Activated CD8-positive, alpha-beta T cell treated with anti-CD3 and anti-CD28 coated beads, Interleukin-2, amount 10 ng/mL, durations not matched to agents 7 days and 5 days (primary cell): ENCODE measurements around the gene BEND6. TPM values are rescaled to one million over a fixed set of nuclear protein-coding genes. Genes with fewer than 3 reads are reported as not detected.

Experiments
- ATAC-seq: fragments of 150-1000 bp; cut with Tn5 transposase; one replicate; pipeline ENCODE4 v1.10.0; 2021; ENCODE audit warnings: moderate library complexity
- CTCF ChIA-PET: fragments of 350-600 bp; sonication (Branson Sonifier 250); formaldehyde crosslinking; loops from one replicate; lab custom pipeline; 2021; ENCODE audit warnings: antibody characterized with exemption; lab: Charles Lee
- POLR2A ChIA-PET: fragments of 350-600 bp; sonication (Branson Sonifier 250); formaldehyde crosslinking; loops from one replicate; lab custom pipeline; 2021; ENCODE audit warnings: antibody characterized with exemption; lab: Charles Lee
- DNase-seq: peaks from one replicate; pipeline ENCODE4 v3.0.0-alpha.2; 2020
- H3K27ac Mint-ChIP-seq: one replicate; pipeline ENCODE4 v1.8.0; 2021; ENCODE audit warnings: mild to moderate bottlenecking, mixed read lengths
- H3K27me3 Mint-ChIP-seq: one replicate; pipeline ENCODE4 v1.8.0; 2021; ENCODE audit warnings: low read depth, mixed read lengths
- H3K36me3 Mint-ChIP-seq: one replicate; pipeline ENCODE4 v1.8.0; 2021; ENCODE audit warnings: low read depth, mixed read lengths
- H3K4me1 Mint-ChIP-seq: one replicate; pipeline ENCODE4 v1.8.0; 2021; ENCODE audit warnings: low read depth, mixed read lengths
- H3K4me3 Mint-ChIP-seq: one replicate; pipeline ENCODE4 v1.8.0; 2021; ENCODE audit warnings: mild to moderate bottlenecking, mixed read lengths
- H3K9me3 Mint-ChIP-seq: one replicate; pipeline ENCODE4 v1.8.0; 2022; ENCODE audit warnings: mixed read lengths; ENCODE audit not compliant: insufficient read depth
- total RNA-seq, 2 experiments: library from RNA; stranded (reverse); gene quantifications; one replicate each; pipeline ENCODE4 v1.2.3, GENCODE V29; 2021

BEND6 gene
- total RNA-seq, 2 experiments from 2014 or later = not detected

GRCh38 chr6:57075092-57075491 lies 120.2 kb downstream of the BEND6 start:
- no peak overlapping the region for H3K27ac Mint-ChIP-seq
- ATAC-seq (no peak), DNase-seq (no peak)
- no peak overlapping the region for H3K4me3 Mint-ChIP-seq
- no peaks in the 10 kb centered on the region for H3K4me1 Mint-ChIP-seq
- peaks cover 5% of the 10 kb centered on the region for H3K36me3 Mint-ChIP-seq
- H3K27me3 Mint-ChIP-seq = no peaks in the 10 kb centered on the region
- H3K9me3 Mint-ChIP-seq = peaks cover 8% of the 10 kb centered on the region
- ChIA-PET POLR2A (no interaction called here), CTCF (no interaction called here)

Other genes with a start within 250 kb of the BEND6 start
- 10 to 100 TPM; 12.9 to 13.5 TPM for gene KIAA1586, start 91.6 kb downstream of the BEND6 start, total RNA-seq
- gene ZNF451, start 135.1 kb downstream of the BEND6 start, total RNA-seq = 10 to 100 TPM; 61.0 TPM
- gene BAG2, start 217.2 kb downstream of the BEND6 start, total RNA-seq = 1 to 10 TPM; 8.1 to 9.4 TPM